Activated CD8-positive, alpha-beta T cell treated with anti-CD3 and anti-CD28 coated beads for 36 hours (primary cell): ENCODE measurements around the gene CEP128. TPM values are rescaled to one million over a fixed set of nuclear protein-coding genes. Genes with fewer than 3 reads are reported as not detected.
A peak's percentile ranks its signal among the peaks of the same experiment; 100 is the strongest.

Source experiments
- ATAC-seq: fragments of 200-7000 bp; cut with Tn5 transposase; one replicate; pipeline ENCODE4 v1.10.0; 2021; ENCODE audit warnings: mild to moderate bottlenecking, moderate library complexity
- CTCF ChIA-PET: fragments of 350-600 bp; sonication (Branson Sonifier 250); formaldehyde crosslinking; loops from one replicate; lab custom pipeline; 2021; ENCODE audit warnings: antibody characterized with exemption; lab: Charles Lee
- POLR2A ChIA-PET: fragments of 350-600 bp; sonication (Branson Sonifier 250); formaldehyde crosslinking; loops from one replicate; lab custom pipeline; 2021; ENCODE audit warnings: antibody characterized with exemption; lab: Charles Lee
- DNase-seq: peaks from one replicate; pipeline ENCODE4 v3.0.0-alpha.2; 2020
- H3K27ac Mint-ChIP-seq: one replicate; pipeline ENCODE4 v1.8.0; 2021; ENCODE audit warnings: mild to moderate bottlenecking, mixed read lengths
- H3K27me3 Mint-ChIP-seq: one replicate; pipeline ENCODE4 v1.8.0; 2021; ENCODE audit warnings: mixed read lengths
- H3K36me3 Mint-ChIP-seq: one replicate; pipeline ENCODE4 v1.8.0; 2021; ENCODE audit warnings: low read depth, mixed read lengths
- H3K4me1 Mint-ChIP-seq: one replicate; pipeline ENCODE4 v1.8.0; 2021; ENCODE audit warnings: low read depth, mixed read lengths
- H3K4me3 Mint-ChIP-seq: one replicate; pipeline ENCODE4 v1.8.0; 2021; ENCODE audit warnings: mild to moderate bottlenecking, moderate library complexity, mixed read lengths
- H3K9me3 Mint-ChIP-seq: one replicate; pipeline ENCODE4 v1.8.0; 2021; ENCODE audit warnings: mixed read lengths
- CTCF ChIP-seq: fragments of 200-600 bp; IDR thresholded peaks from one replicate; pipeline ENCODE4 v1.8.0; 2022; ENCODE audit warnings: antibody characterized with exemption, mild to moderate bottlenecking
- intact Hi-C: fragments of 100-400 bp; cut with micrococcal nuclease; formaldehyde crosslinking; loops from one replicate; pipeline ENCODE4 v1.10.0; 2022
- total RNA-seq, 2 experiments: library from RNA; stranded (reverse); gene quantifications; one replicate each; pipeline ENCODE4 v1.2.3, GENCODE V29; 2021

CEP128 gene
- total RNA-seq, 2 experiments from 2014 or later, result 21.6 to 22.5 TPM

- H3K4me1 Mint-ChIP-seq, result peaks cover 9% of the 10 kb centered on the region
- ChIA-PET POLR2A (interaction anchor here (0.7 kb wide), 1 partner anchor 16 kb away, joined by 3 read pairs; no protein-coding TSS in a partner anchor), CTCF (no interaction called here)
- ATAC-seq (no peak), DNase-seq (no peak)
- no peak for TF ChIP-seq CTCF
- H3K27ac Mint-ChIP-seq, result no peak overlapping the region
- peaks cover 7% of the 10 kb centered on the region for H3K36me3 Mint-ChIP-seq
- no peaks in the 10 kb centered on the region for H3K27me3 Mint-ChIP-seq
- intact Hi-C loops, result no loop called here
- H3K4me3 Mint-ChIP-seq, result no peak overlapping the region
- H3K9me3 Mint-ChIP-seq, result no peaks in the 10 kb centered on the region
Observed at GRCh38 chr14:80718940-80719339, 222.6 kb downstream of the CEP128 start.

GRCh38 chr14:80714474-80714873, 227.1 kb downstream of the CEP128 start:
- Mint-ChIP-seq H3K9me3 (no peaks in the 10 kb centered on the region), H3K27ac (no peak overlapping the region), H3K4me3 (no peak overlapping the region), H3K36me3 (peaks cover 7% of the 10 kb centered on the region), H3K27me3 (no peaks in the 10 kb centered on the region), H3K4me1 (peaks cover 9% of the 10 kb centered on the region)
- no peak for TF ChIP-seq CTCF
- CTCF ChIA-PET, result no interaction called here
- DNase-seq (peak; percentile 6), ATAC-seq (peak; percentile 30)
- POLR2A ChIA-PET, result no interaction called here
- intact Hi-C loops, result no loop called here

GRCh38 chr14:80713076-80713850, 228.3 kb downstream of the CEP128 start:
- H3K27me3 Mint-ChIP-seq, result no peaks in the 10 kb centered on the region
- ChIA-PET POLR2A (no interaction called here), CTCF (no interaction called here)
- no peak overlapping the region for H3K27ac Mint-ChIP-seq
- TF ChIP-seq CTCF, result no peak
- intact Hi-C loops, result no loop called here
- no peaks in the 10 kb centered on the region for H3K9me3 Mint-ChIP-seq
- peaks cover 9% of the 10 kb centered on the region for H3K4me1 Mint-ChIP-seq
- no peak overlapping the region for H3K4me3 Mint-ChIP-seq
- DNase-seq, result no peak
- ATAC-seq, result no peak
- H3K36me3 Mint-ChIP-seq, result peaks cover 7% of the 10 kb centered on the region

- Mint-ChIP-seq H3K4me1 (no peaks in the 10 kb centered on the region), H3K9me3 (no peaks in the 10 kb centered on the region), H3K27me3 (no peaks in the 10 kb centered on the region), H3K36me3 (no peaks in the 10 kb centered on the region), H3K4me3 (no peak overlapping the region), H3K27ac (no peak overlapping the region)
- ChIA-PET CTCF (no interaction called here), POLR2A (no interaction called here)
- intact Hi-C loops, result no loop called here
- DNase-seq, result no peak
- TF ChIP-seq CTCF, result no peak
- no peak for ATAC-seq
Observed at GRCh38 chr14:80705241-80705980, 236.1 kb downstream of the CEP128 start.

GRCh38 chr14:80700601-80701000, 240.9 kb downstream of the CEP128 start:
- CTCF ChIA-PET, result no interaction called here
- no peaks in the 10 kb centered on the region for H3K9me3 Mint-ChIP-seq
- ATAC-seq (no peak), DNase-seq (no peak)
- intact Hi-C loops, result no loop called here
- H3K36me3 Mint-ChIP-seq, result no peaks in the 10 kb centered on the region
- H3K4me1 Mint-ChIP-seq, result peaks cover 8% of the 10 kb centered on the region
- POLR2A ChIA-PET, result no interaction called here
- TF ChIP-seq CTCF, result no peak
- H3K4me3 Mint-ChIP-seq, result no peak overlapping the region
- no peak overlapping the region for H3K27ac Mint-ChIP-seq
- no peaks in the 10 kb centered on the region for H3K27me3 Mint-ChIP-seq
